HG02610 (cell line): Measurements from ENCODE around the gene SHE.

Source experiments
- ATAC-seq: cut with Tn5 transposase; IDR thresholded peaks from one replicate; pipeline ENCODE4 v1.9.1; 2021; ENCODE audit warnings: mild to moderate bottlenecking, moderate library complexity; ENCODE audit not compliant: unreplicated experiment

Gene SHE

GRCh38 chr1:154453161-154453560 lies 49.1 kb downstream of the SHE start:
- ATAC-seq, result no peak

- no peak for ATAC-seq
These were observed 53.8 kb downstream of the SHE start for GRCh38 chr1:154448331-154448811.

DNA sequence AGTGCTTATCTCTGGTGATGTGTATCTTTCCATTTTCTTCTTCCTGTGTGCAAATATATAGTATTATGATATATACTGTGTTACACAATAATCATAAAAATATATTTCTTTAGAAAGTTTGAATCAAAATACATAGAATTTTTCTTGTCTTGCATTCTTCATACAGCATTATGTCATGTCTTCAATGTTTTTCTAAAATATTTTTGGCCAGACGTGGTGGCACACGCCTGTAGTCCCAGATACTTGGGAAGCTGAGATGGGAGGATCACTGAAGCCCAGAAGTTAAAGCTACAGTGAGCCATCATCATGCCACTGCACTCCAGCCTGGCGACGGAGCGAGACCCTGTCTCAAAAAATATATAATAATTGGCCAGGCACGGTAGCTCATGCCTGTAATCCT lies 55.4 kb downstream of the SHE start:
- ATAC-seq, result no peak

- no peak for ATAC-seq
These were observed 55.9 kb downstream of the SHE start for GRCh38 chr1:154446292-154446691.

- ATAC-seq, result peak; percentile 71
These were observed 57.2 kb downstream of the SHE start for GRCh38 chr1:154445040-154445472.

GRCh38 chr1:154443274-154444013 lies 58.8 kb downstream of the SHE start:
- ATAC-seq, result no peak

GRCh38 chr1:154442006-154442740 lies 60.0 kb downstream of the SHE start:
- no peak for ATAC-seq

- ATAC-seq, result no peak
These were observed 60.8 kb downstream of the SHE start for GRCh38 chr1:154441241-154441888.

DNA sequence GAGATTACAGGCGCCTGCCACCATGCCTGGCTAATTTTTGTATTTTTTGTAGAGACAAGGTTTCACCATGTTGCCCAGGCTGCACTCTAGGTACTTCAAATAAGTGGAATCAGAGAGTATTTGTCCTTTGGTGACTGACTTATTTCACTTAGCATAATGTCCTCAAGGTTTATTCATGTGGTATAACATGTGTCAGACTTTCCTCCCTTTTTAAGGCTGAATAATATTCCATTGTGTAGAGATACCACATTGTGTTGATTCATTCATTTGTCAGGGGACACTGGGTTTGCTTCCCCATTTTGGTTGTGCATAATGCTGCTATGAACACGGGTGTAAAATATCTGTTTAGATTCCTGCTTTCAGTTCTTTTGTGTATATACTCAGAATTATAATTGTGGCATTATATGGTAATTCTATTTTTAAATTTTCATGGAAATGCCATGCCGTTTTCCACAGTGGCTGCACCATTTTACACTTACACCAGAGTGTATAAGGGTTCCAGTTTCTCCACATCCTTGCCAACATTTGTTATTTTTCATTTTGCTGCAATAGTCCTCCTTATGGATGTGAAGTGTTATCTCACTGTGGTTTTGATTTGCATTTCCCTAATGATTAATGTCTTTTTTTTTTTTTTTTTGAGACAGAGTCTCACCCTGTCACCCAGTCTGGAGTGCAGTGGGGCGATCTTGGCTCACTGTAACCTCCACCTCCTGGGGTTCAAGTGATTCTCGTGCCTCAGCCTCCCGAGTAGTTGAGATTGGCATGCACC lies 62.0 kb downstream of the SHE start:
- ATAC-seq, result peak; percentile 9

DNA sequence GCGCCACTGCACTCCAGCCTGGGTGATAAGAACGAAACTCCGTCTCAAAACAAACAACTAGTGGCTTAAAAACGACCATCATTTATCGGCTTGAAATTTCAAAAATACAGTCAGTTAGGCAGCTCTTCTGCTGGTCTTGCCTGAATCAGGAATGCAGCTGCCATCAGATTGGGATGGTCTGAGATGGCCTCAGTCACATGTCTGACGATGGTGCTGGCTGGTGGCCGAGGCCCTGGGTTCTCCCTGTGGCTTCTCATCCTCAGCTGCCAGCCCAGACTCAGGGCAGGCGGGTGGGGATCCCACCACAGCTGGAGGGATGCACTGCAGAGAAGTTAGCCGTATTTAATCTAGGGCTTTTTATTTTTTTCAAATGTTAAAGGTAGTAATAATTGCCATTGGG lies 65.8 kb downstream of the SHE start:
- no peak for ATAC-seq

GRCh38 chr1:154435599-154436200 lies 66.5 kb downstream of the SHE start:
- no peak for ATAC-seq

- no peak for ATAC-seq
These were observed 67.7 kb downstream of the SHE start for GRCh38 chr1:154434346-154435085.

DNA sequence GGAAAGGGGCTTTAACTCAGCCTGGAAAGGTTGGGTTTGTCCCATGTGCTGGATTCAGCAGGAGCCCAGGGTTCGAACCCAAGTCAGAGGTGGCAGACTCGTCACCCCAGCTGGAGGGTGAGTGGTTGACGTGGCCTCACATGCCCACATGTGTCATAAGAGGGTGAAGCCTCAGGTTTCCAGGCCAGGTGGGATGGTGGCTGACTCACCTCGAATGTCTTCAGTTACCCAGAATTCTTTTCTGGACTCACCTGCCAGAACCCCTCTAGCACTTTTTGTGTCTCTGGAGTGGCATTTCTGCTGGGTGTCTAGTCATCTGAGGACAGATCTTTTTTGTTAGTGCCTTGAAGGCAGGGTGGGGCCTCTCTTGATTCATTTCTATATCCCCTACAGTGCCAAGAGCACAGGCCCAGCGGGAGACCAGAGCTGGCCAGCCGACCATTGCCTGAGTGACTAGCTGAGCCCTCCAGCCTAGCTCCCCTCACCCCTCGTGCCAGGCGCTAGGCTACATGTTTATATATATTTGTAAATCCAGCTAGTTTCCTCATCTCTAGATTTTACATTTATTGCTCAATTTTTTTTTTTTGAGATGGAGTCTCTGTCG lies 68.9 kb downstream of the SHE start:
- ATAC-seq, result no peak

DNA sequence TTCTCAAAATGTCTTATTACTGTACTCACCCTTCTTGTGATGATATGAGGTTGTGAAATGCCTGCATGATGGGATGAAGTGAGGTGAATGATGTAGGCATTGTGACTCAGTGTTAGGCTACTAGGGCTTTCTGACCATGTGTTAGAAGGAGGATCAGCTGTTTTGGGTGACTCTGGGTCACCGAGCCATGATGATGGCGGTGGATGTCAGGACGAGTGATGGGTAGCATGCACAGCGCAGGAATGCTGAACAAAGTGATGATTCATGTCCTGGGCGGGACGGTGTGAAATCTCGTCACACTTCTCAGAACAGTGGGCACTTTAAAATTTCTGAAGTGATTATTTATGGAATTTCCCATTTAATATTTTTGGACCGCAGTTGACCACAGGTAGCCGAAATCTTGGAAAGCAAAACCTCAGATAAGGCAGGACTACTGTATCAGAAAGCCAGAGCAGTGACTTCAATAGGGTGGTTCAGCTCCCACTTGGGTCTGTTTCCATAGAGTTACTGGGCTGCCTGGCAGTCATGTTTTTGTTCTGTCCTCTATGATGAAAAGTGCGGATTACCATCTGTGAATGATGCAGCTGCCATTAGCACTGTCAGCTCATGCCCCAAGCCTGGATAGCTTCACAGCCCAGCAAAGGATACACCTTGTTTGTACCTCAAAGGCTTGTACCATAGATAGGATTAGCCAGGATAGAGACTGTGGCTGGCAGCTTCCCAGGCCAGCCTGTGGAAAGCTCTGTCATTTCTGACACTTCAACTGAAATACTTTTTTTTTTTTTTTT lies 70.4 kb downstream of the SHE start:
- ATAC-seq, result no peak

- no peak for ATAC-seq
These were observed 71.3 kb downstream of the SHE start for GRCh38 chr1:154430903-154431302.

DNA sequence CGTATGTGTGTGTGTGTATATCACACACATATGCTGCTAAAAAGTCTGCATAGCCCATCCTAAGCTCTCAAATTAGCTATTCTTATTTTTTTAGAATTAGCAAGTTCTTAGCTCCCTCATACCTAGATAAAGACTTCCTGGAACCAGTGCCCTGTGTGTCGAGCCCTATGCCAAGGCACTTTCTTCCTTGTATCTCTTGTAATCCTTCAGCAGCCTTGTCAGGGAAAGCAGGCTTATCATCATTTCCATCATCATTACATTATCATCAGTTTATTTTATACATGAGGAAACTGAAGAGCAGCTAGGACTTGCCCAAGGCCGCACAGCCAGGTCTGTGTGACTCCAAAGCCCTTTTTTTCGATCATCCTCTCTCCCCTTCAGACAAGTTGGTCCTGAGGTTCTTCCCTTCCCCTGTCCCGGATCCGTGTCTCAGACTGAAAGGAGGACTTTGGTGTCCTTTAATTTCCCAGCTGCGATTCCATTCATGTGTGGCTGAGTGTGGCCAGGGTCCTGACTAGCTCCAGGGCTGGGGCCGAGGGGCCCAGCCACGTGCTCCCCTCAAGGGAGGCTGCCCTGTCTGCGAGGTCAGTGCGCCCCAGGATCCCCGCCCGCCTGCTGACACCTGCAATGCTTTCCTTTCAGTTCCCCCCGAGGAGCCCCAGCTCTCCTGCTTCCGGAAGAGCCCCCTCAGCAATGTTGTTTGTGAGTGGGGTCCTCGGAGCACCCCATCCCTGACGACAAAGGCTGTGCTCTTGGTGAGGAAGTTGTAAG lies 72.2 kb downstream of the SHE start:
- ATAC-seq, result no peak
